Measurements from ENCODE around the gene SLC20A1.
"Not testable (repeated sequence)": the region's sequence is repeated elsewhere in the genome, so short reads cannot be mapped to it uniquely, and the experiment has no call there.

Gene SLC20A1, protein sequence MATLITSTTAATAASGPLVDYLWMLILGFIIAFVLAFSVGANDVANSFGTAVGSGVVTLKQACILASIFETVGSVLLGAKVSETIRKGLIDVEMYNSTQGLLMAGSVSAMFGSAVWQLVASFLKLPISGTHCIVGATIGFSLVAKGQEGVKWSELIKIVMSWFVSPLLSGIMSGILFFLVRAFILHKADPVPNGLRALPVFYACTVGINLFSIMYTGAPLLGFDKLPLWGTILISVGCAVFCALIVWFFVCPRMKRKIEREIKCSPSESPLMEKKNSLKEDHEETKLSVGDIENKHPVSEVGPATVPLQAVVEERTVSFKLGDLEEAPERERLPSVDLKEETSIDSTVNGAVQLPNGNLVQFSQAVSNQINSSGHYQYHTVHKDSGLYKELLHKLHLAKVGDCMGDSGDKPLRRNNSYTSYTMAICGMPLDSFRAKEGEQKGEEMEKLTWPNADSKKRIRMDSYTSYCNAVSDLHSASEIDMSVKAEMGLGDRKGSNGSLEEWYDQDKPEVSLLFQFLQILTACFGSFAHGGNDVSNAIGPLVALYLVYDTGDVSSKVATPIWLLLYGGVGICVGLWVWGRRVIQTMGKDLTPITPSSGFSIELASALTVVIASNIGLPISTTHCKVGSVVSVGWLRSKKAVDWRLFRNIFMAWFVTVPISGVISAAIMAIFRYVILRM

GRCh38 chr2:112645310-112646101, at the start of gene SLC20A1:
Gene SLC20A1 (plus strand): TSS chr2:112645939. CDS start chr2:112646829, 890 bp downstream.
- peak; percentile 100 for DNase-seq

- no peak for DNase-seq
Observed at GRCh38 chr2:112597537-112598322, 48.0 kb upstream of the SLC20A1 start.

DNA sequence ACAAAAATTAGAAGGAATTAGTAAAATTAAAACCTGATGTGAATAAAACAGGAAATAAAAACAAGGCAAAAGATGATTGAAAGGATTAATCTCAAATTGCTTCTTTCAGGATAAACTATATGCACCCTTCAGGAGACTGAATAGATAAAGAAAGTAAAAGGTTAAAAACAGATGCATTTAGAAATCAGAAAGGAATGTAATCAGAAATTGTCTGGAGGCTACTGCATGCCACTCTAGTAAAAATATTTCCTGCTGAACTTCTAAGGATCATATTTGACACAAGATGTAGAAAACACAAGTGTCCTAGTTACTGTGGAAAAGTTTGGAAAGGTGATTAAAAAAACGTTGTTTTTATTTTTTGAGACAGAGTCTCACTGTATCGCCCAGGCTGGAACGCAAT, 45.1 kb upstream of the SLC20A1 start:
- DNase-seq: no peak

DNA sequence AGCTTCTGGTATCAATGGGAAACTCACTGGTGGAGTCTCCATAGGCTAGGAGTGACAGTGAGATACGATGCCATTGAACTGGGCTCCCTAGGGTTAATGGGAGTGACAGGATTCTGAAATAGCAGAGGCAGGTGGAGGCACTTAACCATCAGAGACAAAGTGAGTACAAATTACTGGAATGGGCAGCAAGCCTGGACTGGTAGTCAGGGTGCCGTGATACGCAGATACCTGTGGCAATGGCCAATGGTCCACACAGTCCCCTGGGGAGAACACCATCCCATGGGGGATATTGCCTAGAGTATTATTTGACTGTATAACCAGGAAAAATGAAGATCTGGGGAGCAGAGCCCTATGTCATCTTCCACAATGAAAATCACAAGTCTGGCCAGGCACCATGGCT, 44.0 kb upstream of the SLC20A1 start:
- no peak for DNase-seq

DNA sequence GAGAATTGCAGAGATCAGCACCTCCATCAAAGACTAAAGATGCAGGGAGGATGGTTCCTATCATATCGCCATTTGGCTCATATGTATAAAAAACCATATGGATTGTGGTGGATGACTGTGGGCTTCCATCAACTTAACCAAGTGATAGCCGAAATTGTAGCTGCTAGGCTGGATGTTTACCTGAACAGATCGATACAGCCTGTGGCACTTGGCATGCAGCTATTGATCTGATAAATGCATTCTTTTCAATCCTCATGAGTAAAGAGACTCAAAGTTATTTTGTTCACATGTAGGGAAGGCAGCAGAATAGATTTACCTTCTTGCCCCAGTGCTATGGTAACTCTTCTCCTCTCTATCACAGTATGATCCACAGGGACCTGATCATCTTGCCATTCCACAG, 42.8 kb upstream of the SLC20A1 start:
- DNase-seq: no peak

- DNase-seq: no peak
Observed at GRCh38 chr2:112603731-112604130, 42.0 kb upstream of the SLC20A1 start.

DNA sequence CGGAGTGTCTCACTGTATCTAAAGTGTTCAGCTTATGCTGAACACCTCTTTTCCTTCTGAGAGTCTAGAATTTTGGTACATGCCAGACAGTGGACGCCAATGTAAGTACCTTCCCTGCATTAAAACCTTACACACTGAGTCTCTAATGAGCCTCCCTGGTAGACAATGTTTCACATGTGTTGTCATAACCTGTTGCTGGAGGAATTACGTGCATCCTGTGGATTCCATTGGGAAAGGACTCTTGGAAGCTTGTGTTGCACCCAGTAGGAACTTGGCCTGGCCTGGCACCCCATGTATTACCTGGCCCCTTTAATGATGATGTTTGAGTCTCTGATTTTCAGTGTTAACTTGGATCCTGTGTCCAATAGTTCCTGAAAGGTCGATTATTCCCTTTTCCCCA, 40.8 kb upstream of the SLC20A1 start:
- DNase-seq: no peak

- DNase-seq: no peak
Observed at GRCh38 chr2:112605926-112606325, 39.8 kb upstream of the SLC20A1 start.

- DNase-seq: no peak
Observed at GRCh38 chr2:112606547-112606946, 39.2 kb upstream of the SLC20A1 start.

DNA sequence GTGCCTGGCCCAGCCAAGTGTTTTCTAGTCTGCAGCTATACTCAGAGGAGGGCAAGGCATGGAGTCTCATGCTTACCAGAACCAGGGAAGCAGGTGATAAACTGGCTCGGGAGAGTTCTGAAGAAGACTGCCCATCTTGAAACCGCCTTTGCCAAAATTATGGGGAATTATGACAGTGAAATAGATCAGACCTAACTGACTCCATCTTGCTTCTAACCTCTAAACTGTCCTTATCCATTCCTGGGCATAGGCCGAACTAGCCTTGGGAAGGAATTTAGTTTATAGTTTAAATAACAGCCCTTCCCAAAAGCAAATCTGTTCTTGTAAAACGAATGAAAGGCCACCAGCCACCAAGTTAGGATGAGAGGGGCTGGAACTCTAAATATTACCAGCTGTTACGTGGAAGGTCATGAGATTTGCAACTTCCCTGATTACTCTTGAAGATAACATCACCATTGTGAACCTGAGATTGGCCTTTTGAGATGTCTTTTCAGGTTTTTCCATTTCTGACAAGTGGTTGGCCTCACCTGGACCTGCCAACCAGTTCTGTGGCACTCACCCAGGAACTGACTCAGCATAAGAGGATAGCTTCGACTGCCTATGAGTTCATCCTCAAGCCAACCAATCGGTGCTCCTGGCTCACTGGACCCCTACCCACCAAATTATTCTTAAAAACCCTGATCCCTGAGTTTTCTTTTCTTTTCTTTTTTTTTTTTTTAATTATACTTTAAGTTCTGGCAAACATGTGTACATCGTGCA, 37.9 kb upstream of the SLC20A1 start:
- DNase-seq: no peak

GRCh38 chr2:112609320-112609719, 36.4 kb upstream of the SLC20A1 start:
- DNase-seq: not testable (repeated sequence)

GRCh38 chr2:112612283-112612682, 33.5 kb upstream of the SLC20A1 start:
- not testable (repeated sequence) for DNase-seq

GRCh38 chr2:112614201-112614840, 31.4 kb upstream of the SLC20A1 start:
- DNase-seq: no peak

DNA sequence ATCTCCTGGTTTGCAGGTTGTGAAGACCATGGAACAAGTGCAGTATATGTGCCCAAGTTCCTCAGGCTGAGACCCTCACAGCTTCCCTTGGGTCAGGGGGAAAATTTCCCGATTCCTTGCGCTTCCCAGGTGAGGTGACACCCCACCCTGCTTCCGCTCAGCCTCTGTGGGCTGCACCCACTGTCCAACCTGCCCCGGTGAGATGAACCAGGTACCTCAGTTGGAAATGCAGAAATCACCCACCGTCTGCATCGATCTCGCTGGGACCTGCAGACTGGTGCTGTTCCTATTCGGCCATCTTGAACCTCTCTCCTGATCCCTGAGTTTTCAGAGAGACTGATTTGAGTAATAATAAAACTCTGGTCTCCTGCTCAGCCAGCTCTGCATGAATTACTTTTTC, 30.7 kb upstream of the SLC20A1 start:
- DNase-seq: no peak

- not testable (repeated sequence) for DNase-seq
Observed at GRCh38 chr2:112615798-112616197, 29.9 kb upstream of the SLC20A1 start.

DNA sequence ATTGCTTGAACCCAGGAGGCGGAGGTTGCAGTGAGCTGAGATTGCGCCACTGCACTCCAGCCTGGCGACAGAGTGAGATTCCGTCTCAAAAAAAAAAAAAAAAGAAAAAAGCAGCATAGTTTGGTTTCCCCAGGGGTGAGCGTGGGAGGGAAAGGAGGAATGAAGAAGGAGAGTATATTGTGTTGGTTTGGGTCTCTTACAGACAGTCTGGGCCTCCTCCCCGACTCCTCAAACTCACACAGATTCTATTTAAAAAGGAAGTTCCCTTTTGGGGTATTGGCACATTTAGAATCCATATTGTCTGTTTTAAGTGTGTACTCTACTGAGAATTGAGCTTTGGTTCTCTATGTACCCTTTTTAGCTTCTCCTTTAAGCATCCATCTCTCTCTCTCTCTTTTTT, 27.4 kb upstream of the SLC20A1 start:
- DNase-seq: no peak

DNA sequence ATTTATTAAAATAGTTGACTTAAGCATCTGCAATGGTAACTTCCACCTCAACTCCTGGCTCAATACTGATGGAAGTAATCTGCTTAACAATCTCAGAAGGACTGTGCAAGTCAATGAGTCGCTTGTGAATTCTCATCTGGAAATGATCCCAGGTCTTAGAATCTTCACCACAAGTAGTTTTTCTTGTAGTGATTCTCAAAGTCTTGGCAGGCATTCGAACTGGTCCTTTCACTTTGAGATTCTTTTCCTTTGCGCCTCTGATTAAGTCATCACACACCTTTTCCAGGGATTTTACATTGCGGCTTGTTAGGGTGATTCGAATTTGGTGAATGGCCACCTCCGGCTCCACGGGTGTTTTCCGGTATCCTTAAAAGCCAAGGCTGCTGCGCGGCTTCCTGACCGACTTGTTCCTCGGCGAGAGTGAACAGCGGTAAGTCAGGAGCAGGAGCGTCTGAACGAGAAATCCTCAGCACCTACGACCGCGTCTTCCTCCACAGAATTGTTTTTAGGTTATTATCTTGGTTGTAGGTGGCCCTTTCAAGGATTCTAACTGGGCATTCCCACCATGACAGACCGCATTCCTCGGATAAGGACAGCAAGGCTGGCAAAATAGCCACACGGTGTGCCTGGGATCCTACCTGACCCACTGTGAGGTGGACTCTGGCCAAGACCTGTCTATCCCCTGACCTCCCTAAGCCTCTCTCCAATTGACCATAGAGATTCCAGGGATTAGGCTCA, 23.8 kb upstream of the SLC20A1 start:
- DNase-seq: no peak

GRCh38 chr2:112622528-112622849, 23.2 kb upstream of the SLC20A1 start:
- DNase-seq: no peak

- DNase-seq: no peak
Observed at GRCh38 chr2:112623913-112624777, 21.6 kb upstream of the SLC20A1 start.
